GM12878 (cell line): ENCODE results near the gene SDR9C7. TPM values are rescaled to one million over a fixed set of nuclear protein-coding genes. Genes with fewer than 3 reads are reported as not detected.

Source experiments
- ATAC-seq: fragments of 200-7000 bp; cut with Tn5 transposase; 3 replicates; pipeline ENCODE4 v1.9.1; 2020; ENCODE audit warnings: mild to moderate bottlenecking, moderate library complexity
- BruUV-seq: library from RNA; stranded (reverse); fragments of 400-500 nt; replicated peaks from 2 replicates; lab custom pipeline; 2021; lab: Mats Ljungman, UMichigan
- CTCF ChIA-PET: fragments of 300-600 bp; sonication (Branson Sonifier 250); formaldehyde crosslinking; extraction: SDS; loops from one replicate; lab custom pipeline; 2021; ENCODE audit warnings: inconsistent platforms; lab: Yijun Ruan, JAX
- POLR2A ChIA-PET: fragments of 350-600 bp; formaldehyde crosslinking; extraction: SDS; loops from one replicate; lab custom pipeline; 2021; ENCODE audit warnings: inconsistent platforms; lab: Charles Lee
- RAD21 ChIA-PET: fragments of 300-600 bp; sonication (Branson Sonifier 250); formaldehyde crosslinking; loops from one replicate; lab custom pipeline; 2023; ENCODE audit warnings: antibody characterized with exemption; ENCODE audit not compliant: unreplicated experiment; lab: Charles Lee
- SMC1A ChIA-PET: fragments of 300-600 bp; sonication (Branson Sonifier 250); formaldehyde crosslinking; loops from one replicate; lab custom pipeline; 2023; ENCODE audit not compliant: unreplicated experiment, uncharacterized antibody; lab: Charles Lee
- DNase-seq: peaks from one replicate; pipeline ENCODE4 v3.0.0-alpha.2; 2011; ENCODE audit warnings: low read depth, low spot score
- FAIRE-seq: peaks from 3 replicates; lab custom pipeline; 2011; peaks lifted over from hg19 to GRCh38; lab: Jason Lieb, UNC
- H2AFZ ChIP-seq: 2 replicates; pipeline ENCODE4 v1.6.0; 2011; ENCODE audit warnings: low read depth, low read length, control low read depth; ENCODE audit not compliant: control insufficient read depth
- H3K27ac ChIP-seq: 2 replicates; pipeline ENCODE4 v1.5.1; 2011; ENCODE audit warnings: control low read depth; ENCODE audit not compliant: control insufficient read depth, insufficient read depth
- H3K27me3 ChIP-seq, 2 experiments: replicated peaks in 1 of 2; 2 replicates each; pipeline versions ENCODE4 v1.6.0 to v1.6.1; 2011; ENCODE audit warnings: low read length in 1 of 2; ENCODE audit not compliant: control insufficient read depth in 2 of 2, insufficient read depth in 2 of 2
- H3K36me3 ChIP-seq, 2 experiments: 2 replicates each; pipeline ENCODE4 v1.5.1; 2011; ENCODE audit warnings: low read length in 1 of 2; ENCODE audit not compliant: control insufficient read depth in 2 of 2, insufficient read depth in 2 of 2
- H3K4me1 ChIP-seq: 2 replicates; pipeline ENCODE4 v1.6.1; 2011; ENCODE audit warnings: mild to moderate bottlenecking, low read length, moderate library complexity, mixed read lengths; ENCODE audit not compliant: control insufficient read depth, insufficient read depth
- H3K4me2 ChIP-seq: 2 replicates; pipeline ENCODE4 v1.6.0; 2011; ENCODE audit warnings: control low read depth; ENCODE audit not compliant: control insufficient read depth, insufficient read depth
- H3K4me3 ChIP-seq: fragments of 200-600 bp; sonication (generic); 2 replicates; pipeline ENCODE4 v1.5.1; 2016
- H3K79me2 ChIP-seq: 2 replicates; pipeline ENCODE4 v1.6.0; 2011; ENCODE audit warnings: low read length; ENCODE audit not compliant: control insufficient read depth, insufficient read depth
- H3K9ac ChIP-seq: 2 replicates; pipeline ENCODE4 v1.8.0; 2011; ENCODE audit warnings: low read length, control low read depth, mixed read lengths; ENCODE audit not compliant: control insufficient read depth, insufficient read depth
- H3K9me3 ChIP-seq: replicated peaks from 3 replicates; pipeline ENCODE4 v1.5.1; 2011; ENCODE audit warnings: mild to moderate bottlenecking, low read length; ENCODE audit not compliant: control insufficient read depth, insufficient read depth
- H4K20me1 ChIP-seq: 2 replicates; pipeline ENCODE4 v1.6.0; 2011; ENCODE audit not compliant: control insufficient read depth, insufficient read depth
- DPF2 ChIP-seq: fragments of 450-650 bp; IDR thresholded peaks from 2 replicates; pipeline ENCODE4 v1.6.1; 2017; ENCODE audit warnings: mild to moderate bottlenecking
- ETV6 ChIP-seq, 2 experiments: fragments of 450-650 bp in 1 of 2; IDR thresholded peaks in 1 of 2; conservative IDR thresholded peaks in 1 of 2; 2 replicates each; pipeline ENCODE4 v1.6.1; 2014; ENCODE audit warnings: antibody characterized with exemption in 1 of 2, borderline replicate concordance in 1 of 2, low read depth in 1 of 2, mild to moderate bottlenecking in 1 of 2, moderate library complexity in 1 of 2
- IKZF1 ChIP-seq: fragments of 450-650 bp; conservative IDR thresholded peaks from 2 replicates; pipeline ENCODE4 v1.6.1; 2017; ENCODE audit warnings: antibody characterized with exemption, mild to moderate bottlenecking
- PAX8 ChIP-seq: fragments of 450-650 bp; IDR thresholded peaks from 2 replicates; pipeline ENCODE4 v1.6.1; 2017; ENCODE audit warnings: mild to moderate bottlenecking, moderate library complexity
- POLR2AphosphoS2 ChIP-seq: IDR thresholded peaks from 2 replicates; pipeline ENCODE4 v1.6.1; 2011; ENCODE audit warnings: low read depth, mild to moderate bottlenecking, low read length, improper control_type of control experiment, moderate library complexity
- STAT3 ChIP-seq: IDR thresholded peaks from 2 replicates; pipeline ENCODE4 v1.6.1; 2011; ENCODE audit warnings: low read depth, low read length, improper control_type of control experiment
- SUZ12 ChIP-seq: fragments of 200-600 bp; sonication (generic); IDR thresholded peaks from one replicate; pipeline ENCODE4 v1.6.1; 2018; ENCODE audit warnings: antibody characterized with exemption, mild to moderate bottlenecking; ENCODE audit not compliant: unreplicated experiment
- ZNF24 ChIP-seq: fragments of 450-650 bp; IDR thresholded peaks from 2 replicates; pipeline ENCODE4 v1.6.1; 2017; ENCODE audit warnings: antibody characterized with exemption, mild to moderate bottlenecking
- ZNF384 ChIP-seq: IDR thresholded peaks from 2 replicates; pipeline ENCODE4 v1.6.1; 2012; ENCODE audit warnings: low read depth, mild to moderate bottlenecking, low read length, improper control_type of control experiment, borderline replicate concordance
- WGBS: methylation state at CpG from one replicate; pipeline ENCODE4 v1.1.6; 2016; ENCODE audit warnings: low lambda C conversion rate; ENCODE audit not compliant: insufficient replicate concordance, insufficient coverage; ENCODE audit errors: missing lambda C conversion rate; 5-methylcytosine and 5-hydroxymethylcytosine counted together
- in situ Hi-C: fragments of 300-500 bp; cut with MboI; formaldehyde crosslinking; loops from 9 replicates; pipeline ENCODE4 v1.14.3; 2018; ENCODE audit warnings: mixed read lengths
- intact Hi-C: fragments of 100-400 bp; cut with micrococcal nuclease; formaldehyde crosslinking; loops from one replicate; pipeline ENCODE4 v1.14.2; 2022; ENCODE audit not compliant: unreplicated experiment
- polyA plus RNA-seq, 11 experiments: library from polyadenylated mRNA; depleted of rRNA in 4 of 11; unstranded in 6 of 11; stranded (reverse) in 5 of 11; fragments of >200 nt; fragmentation: Nextera tagmentation in 4 of 11; fragmentation: Illumina TruSeq in 1 of 11; extraction: Ambion mirVana in 4 of 11; extraction: Trizol in 1 of 11; gene quantifications; 1 replicate in 1 of 11; 2 replicates in 10 of 11; pipeline versions ENCODE4 v1.2.1 to v1.2.3, GENCODE V29; 2011 to 2016; ENCODE audit warnings: inconsistent platforms in 2 of 11, missing spikeins in 2 of 11, low read depth in 1 of 11
- total RNA-seq, 4 experiments: library from RNA; depleted of rRNA in 3 of 4; stranded (reverse); fragments of >200 nt in 3 of 4; fragmentation: Illumina TruSeq in 1 of 4; extraction: Trizol in 1 of 4; gene quantifications; 2 replicates each; pipeline versions ENCODE4 v1.2.1 to v1.2.3, GENCODE V29; 2013 to 2021
- TF ChIP-seq, protein P1 (sequence below): fragments of 150-350 bp; IDR thresholded peaks from 2 replicates; pipeline ENCODE4 v1.6.1; 2014; ENCODE audit warnings: mild to moderate bottlenecking, low read depth, low read length
- TF ChIP-seq, protein P2 (sequence below): IDR thresholded peaks from 2 replicates; pipeline ENCODE4 v1.6.1; 2012; ENCODE audit warnings: low read depth, low read length, improper control_type of control experiment

SDR9C7 gene
- total and polyA plus RNA-seq, 10 of the 15 experiments (the other 5 are each of a cell fraction or from before 2014, with no cell fraction given), result 0.04 TPM; not detected in 9

DNA sequence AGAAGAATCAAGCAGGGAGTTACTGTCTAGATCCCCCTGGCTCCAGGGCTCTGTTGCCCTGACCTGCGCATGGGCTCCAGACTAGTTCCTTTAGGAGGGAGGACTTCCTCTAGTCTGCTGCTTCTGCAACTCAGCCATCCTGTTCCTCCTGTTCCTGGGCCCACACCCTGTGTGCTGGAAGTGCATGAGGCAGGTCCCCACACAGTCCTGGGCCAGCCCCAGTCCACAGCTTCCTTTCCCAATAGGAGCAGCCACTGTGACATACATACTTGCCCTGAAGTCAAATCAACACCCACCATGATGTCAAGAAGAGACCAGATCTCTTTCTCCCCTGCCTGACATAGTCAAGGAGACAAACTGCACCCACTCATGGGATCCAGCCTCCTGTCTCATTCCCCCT is 1.3 kb downstream of the SDR9C7 start:
- H3K36me3 ChIP-seq, result no peaks in the 10 kb centered on the region
- POLR2A ChIA-PET, result interaction anchor here (0.6 kb wide), 1 partner anchor 234 kb away, joined by 5 read pairs; no protein-coding TSS in a partner anchor
- H2AFZ ChIP-seq, result no peak overlapping the region
- BruUV-seq, result no TSS peak
- DNase-seq (no peak), ATAC-seq (no peak), FAIRE-seq (no peak)
- H3K4me1 ChIP-seq, result no peaks in the 10 kb centered on the region
- H3K27me3 ChIP-seq, result no peaks in the 10 kb centered on the region; a peak in 2 of 4 replicates
- no peaks in the 10 kb centered on the region for H4K20me1 ChIP-seq
- in situ Hi-C loops (no loop called here), intact Hi-C loops (no loop called here)
- no peak overlapping the region for H3K4me2 ChIP-seq
- SMC1A ChIA-PET, result no interaction called here
- H3K9ac ChIP-seq, result no peak overlapping the region
- H3K4me3 ChIP-seq, result no peak overlapping the region
- WGBS, result 95% methylated on average over 1 of the region's 1 CpG
- H3K9me3 ChIP-seq, result no peaks in the 10 kb centered on the region
- H3K27ac ChIP-seq, result no peak overlapping the region
- CTCF ChIA-PET, result no interaction called here
- no peaks in the 10 kb centered on the region for H3K79me2 ChIP-seq
- RAD21 ChIA-PET, result no interaction called here
- TF ChIP-seq SUZ12, result no peak
- TF ChIP-seq ZNF384, result no peak
- no peak for TF ChIP-seq DPF2
- no peak for TF ChIP-seq PAX8
- no peak for TF ChIP-seq POLR2AphosphoS2
- no peak for TF ChIP-seq ZNF24
- TF ChIP-seq IKZF1, result no peak
- TF ChIP-seq, protein P1, sequence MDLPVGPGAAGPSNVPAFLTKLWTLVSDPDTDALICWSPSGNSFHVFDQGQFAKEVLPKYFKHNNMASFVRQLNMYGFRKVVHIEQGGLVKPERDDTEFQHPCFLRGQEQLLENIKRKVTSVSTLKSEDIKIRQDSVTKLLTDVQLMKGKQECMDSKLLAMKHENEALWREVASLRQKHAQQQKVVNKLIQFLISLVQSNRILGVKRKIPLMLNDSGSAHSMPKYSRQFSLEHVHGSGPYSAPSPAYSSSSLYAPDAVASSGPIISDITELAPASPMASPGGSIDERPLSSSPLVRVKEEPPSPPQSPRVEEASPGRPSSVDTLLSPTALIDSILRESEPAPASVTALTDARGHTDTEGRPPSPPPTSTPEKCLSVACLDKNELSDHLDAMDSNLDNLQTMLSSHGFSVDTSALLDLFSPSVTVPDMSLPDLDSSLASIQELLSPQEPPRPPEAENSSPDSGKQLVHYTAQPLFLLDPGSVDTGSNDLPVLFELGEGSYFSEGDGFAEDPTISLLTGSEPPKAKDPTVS, result no peak
- TF ChIP-seq, protein P2, sequence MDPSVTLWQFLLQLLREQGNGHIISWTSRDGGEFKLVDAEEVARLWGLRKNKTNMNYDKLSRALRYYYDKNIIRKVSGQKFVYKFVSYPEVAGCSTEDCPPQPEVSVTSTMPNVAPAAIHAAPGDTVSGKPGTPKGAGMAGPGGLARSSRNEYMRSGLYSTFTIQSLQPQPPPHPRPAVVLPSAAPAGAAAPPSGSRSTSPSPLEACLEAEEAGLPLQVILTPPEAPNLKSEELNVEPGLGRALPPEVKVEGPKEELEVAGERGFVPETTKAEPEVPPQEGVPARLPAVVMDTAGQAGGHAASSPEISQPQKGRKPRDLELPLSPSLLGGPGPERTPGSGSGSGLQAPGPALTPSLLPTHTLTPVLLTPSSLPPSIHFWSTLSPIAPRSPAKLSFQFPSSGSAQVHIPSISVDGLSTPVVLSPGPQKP, result no peak
- no peak for TF ChIP-seq STAT3
- no peak for TF ChIP-seq ETV6 (conservative IDR thresholded peaks at IDR 0.05 in 1 of 2, IDR thresholded peaks at IDR 0.05 in 1 of 2; ENCODE audit: borderline replicate concordance in 1 of 2, low read depth in 1 of 2)
